Activated CD8-positive, alpha-beta T cell treated with anti-CD3 and anti-CD28 coated beads for 36 hours (primary cell): ENCODE data around the gene CSTF1. TPM values are rescaled to one million over a fixed set of nuclear protein-coding genes. Genes with fewer than 3 reads are reported as not detected.

Experiments
- ATAC-seq: fragments of 200-7000 bp; cut with Tn5 transposase; one replicate; pipeline ENCODE4 v1.10.0; 2021; ENCODE audit warnings: mild to moderate bottlenecking, moderate library complexity
- CTCF ChIA-PET: fragments of 350-600 bp; sonication (Branson Sonifier 250); formaldehyde crosslinking; loops from one replicate; lab custom pipeline; 2021; ENCODE audit warnings: antibody characterized with exemption; lab: Charles Lee
- POLR2A ChIA-PET: fragments of 350-600 bp; sonication (Branson Sonifier 250); formaldehyde crosslinking; loops from one replicate; lab custom pipeline; 2021; ENCODE audit warnings: antibody characterized with exemption; lab: Charles Lee
- DNase-seq: peaks from one replicate; pipeline ENCODE4 v3.0.0-alpha.2; 2020
- H3K27ac Mint-ChIP-seq: one replicate; pipeline ENCODE4 v1.8.0; 2021; ENCODE audit warnings: mild to moderate bottlenecking, mixed read lengths
- H3K27me3 Mint-ChIP-seq: one replicate; pipeline ENCODE4 v1.8.0; 2021; ENCODE audit warnings: mixed read lengths
- H3K36me3 Mint-ChIP-seq: one replicate; pipeline ENCODE4 v1.8.0; 2021; ENCODE audit warnings: low read depth, mixed read lengths
- H3K4me1 Mint-ChIP-seq: one replicate; pipeline ENCODE4 v1.8.0; 2021; ENCODE audit warnings: low read depth, mixed read lengths
- H3K4me3 Mint-ChIP-seq: one replicate; pipeline ENCODE4 v1.8.0; 2021; ENCODE audit warnings: mild to moderate bottlenecking, moderate library complexity, mixed read lengths
- H3K9me3 Mint-ChIP-seq: one replicate; pipeline ENCODE4 v1.8.0; 2021; ENCODE audit warnings: mixed read lengths
- CTCF ChIP-seq: fragments of 200-600 bp; IDR thresholded peaks from one replicate; pipeline ENCODE4 v1.8.0; 2022; ENCODE audit warnings: antibody characterized with exemption, mild to moderate bottlenecking
- intact Hi-C: fragments of 100-400 bp; cut with micrococcal nuclease; formaldehyde crosslinking; loops from one replicate; pipeline ENCODE4 v1.10.0; 2022
- total RNA-seq, 2 experiments: library from RNA; stranded (reverse); gene quantifications; one replicate each; pipeline ENCODE4 v1.2.3, GENCODE V29; 2021

CSTF1 gene
- total RNA-seq, 2 experiments from 2014 or later = 63.4 to 66.2 TPM

DNA sequence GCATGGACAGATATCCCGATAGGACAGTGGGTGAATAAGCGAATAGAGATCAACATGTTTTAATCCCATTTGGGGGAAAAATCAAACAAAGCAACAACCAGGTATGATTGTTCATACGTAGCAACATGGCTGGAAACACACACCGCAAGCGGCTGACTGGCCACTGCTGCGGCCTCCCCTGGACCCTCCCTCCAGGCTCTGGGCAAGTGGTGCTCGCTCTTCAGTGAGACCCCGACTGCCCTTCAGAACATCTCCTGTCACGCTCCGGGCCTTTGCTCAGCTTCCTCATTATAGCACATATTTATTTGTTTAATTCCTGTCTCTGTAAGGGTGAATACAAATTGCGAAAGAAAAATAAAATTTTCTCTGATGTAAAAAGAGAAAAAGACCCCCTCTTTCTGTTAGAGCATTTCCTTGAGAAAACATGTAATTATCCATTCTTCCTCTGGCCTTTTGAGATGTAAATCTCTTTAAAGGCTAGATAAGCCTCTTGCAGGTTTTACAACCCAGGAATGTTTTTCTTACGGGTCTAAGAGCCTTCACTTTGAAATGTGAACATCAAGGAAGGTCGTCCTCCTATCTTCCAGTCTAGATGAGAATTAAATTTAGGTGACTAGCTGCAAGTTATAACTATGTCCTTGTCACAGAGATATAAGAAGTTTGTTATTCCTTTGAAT is 44.7 kb upstream of the CSTF1 start:
- no peak overlapping the region for H3K27ac Mint-ChIP-seq
- ChIA-PET CTCF (interaction anchor here (0.8 kb wide), 1 partner anchor 99 kb away, joined by 3 read pairs; the partner anchor contains the start of gene MC3R), POLR2A (no interaction called here)
- no peak for DNase-seq
- intact Hi-C loops = no loop called here
- no peaks in the 10 kb centered on the region for H3K36me3 Mint-ChIP-seq
- peaks cover 36% of the 10 kb centered on the region for H3K27me3 Mint-ChIP-seq
- no peak overlapping the region for H3K4me3 Mint-ChIP-seq
- no peak for ATAC-seq
- H3K4me1 Mint-ChIP-seq = peaks cover 9% of the 10 kb centered on the region
- no peaks in the 10 kb centered on the region for H3K9me3 Mint-ChIP-seq
- no peak for TF ChIP-seq CTCF

- no peak for TF ChIP-seq CTCF
- peaks cover 31% of the 10 kb centered on the region for H3K27me3 Mint-ChIP-seq
- POLR2A ChIA-PET = no interaction called here
- H3K36me3 Mint-ChIP-seq = no peaks in the 10 kb centered on the region
- H3K9me3 Mint-ChIP-seq = no peaks in the 10 kb centered on the region
- no peak overlapping the region for H3K4me3 Mint-ChIP-seq
- H3K27ac Mint-ChIP-seq = no peak overlapping the region
- ATAC-seq (no peak), DNase-seq (no peak)
- intact Hi-C loops = no loop called here
- peaks cover 9% of the 10 kb centered on the region for H3K4me1 Mint-ChIP-seq
- CTCF ChIA-PET = interaction anchor here (0.8 to 1.0 kb wide), 2 partner anchors 10 to 100 kb away, joined by 3 read pairs; partner anchors contain the start of genes FAM210B and MC3R
Observed at GRCh38 chr20:56348305-56348693, 44.1 kb upstream of the CSTF1 start.

GRCh38 chr20:56348746-56349145 is 43.7 kb upstream of the CSTF1 start:
- Mint-ChIP-seq H3K27ac (no peak overlapping the region), H3K27me3 (peaks cover 27% of the 10 kb centered on the region), H3K36me3 (no peaks in the 10 kb centered on the region), H3K9me3 (no peaks in the 10 kb centered on the region), H3K4me1 (peaks cover 9% of the 10 kb centered on the region), H3K4me3 (no peak overlapping the region)
- intact Hi-C loops = no loop called here
- CTCF ChIA-PET = interaction anchor here (1.0 kb wide), 2 partner anchors 10 to 149 kb away, joined by 3 read pairs; partner anchors contain the start of gene FAM210B
- TF ChIP-seq CTCF = no peak
- POLR2A ChIA-PET = no interaction called here
- DNase-seq = no peak
- ATAC-seq = no peak

DNA sequence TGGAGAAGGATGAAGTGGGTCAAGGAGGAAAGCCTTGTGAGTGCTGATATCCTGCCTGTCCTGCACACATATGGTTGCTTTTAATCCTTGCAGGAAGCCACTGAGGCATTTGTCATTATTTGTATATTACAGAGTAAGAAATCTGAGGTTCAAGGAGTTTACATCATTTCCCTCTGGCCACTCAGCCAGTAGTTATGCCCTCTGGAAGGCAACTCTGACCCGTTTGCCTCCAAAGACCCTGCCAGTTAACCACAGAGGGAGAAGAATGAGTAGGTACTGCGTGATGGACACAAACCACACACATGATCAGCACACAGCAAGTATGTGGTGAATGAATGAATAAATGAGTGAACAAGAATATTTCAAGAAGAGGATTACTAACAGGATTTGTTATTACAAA is 41.6 kb upstream of the CSTF1 start:
- CTCF ChIA-PET = no interaction called here
- Mint-ChIP-seq H3K27me3 (peaks cover 15% of the 10 kb centered on the region), H3K36me3 (no peaks in the 10 kb centered on the region), H3K4me1 (peaks cover 5% of the 10 kb centered on the region), H3K27ac (no peak overlapping the region), H3K4me3 (no peak overlapping the region), H3K9me3 (no peaks in the 10 kb centered on the region)
- intact Hi-C loops = no loop called here
- no peak for DNase-seq
- no peak for ATAC-seq
- TF ChIP-seq CTCF = no peak
- POLR2A ChIA-PET = no interaction called here

DNA sequence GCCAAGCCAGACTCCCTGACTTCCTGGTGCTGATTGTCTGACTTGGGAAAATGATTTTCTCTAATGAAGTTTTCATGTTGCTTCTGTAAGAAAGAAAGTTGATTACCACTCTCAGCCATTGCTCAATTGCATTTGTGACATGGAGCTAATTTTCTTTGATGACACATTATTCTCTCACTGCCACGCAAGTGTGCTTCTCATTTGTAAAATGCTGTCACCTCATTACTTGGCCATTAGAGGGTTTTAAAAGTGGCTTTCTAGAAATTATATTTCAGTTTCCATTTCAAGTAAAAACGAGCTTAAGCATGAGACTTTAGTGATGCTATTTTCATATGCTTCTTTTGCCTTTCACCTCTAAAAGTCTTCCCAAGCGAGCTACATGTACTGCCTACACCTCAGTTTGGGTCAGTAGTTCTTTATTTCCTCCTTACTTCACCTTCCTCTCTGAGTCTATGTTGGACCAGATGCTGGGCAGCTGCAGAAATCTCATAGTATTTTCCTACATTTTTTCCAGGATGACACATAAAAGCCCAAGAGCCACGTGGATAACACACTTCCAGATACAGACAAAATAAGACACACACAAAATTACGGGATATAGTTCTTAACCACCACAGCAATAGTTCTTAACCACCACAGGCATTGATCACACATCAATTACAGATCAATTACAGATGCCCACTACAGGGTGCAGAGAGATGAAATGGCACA is 39.9 kb upstream of the CSTF1 start:
- Mint-ChIP-seq H3K27me3 (peaks cover 9% of the 10 kb centered on the region), H3K4me1 (peaks cover 5% of the 10 kb centered on the region), H3K36me3 (no peaks in the 10 kb centered on the region), H3K27ac (no peak overlapping the region), H3K4me3 (no peak overlapping the region), H3K9me3 (no peaks in the 10 kb centered on the region)
- intact Hi-C loops = no loop called here
- no peak for ATAC-seq
- ChIA-PET CTCF (no interaction called here), POLR2A (no interaction called here)
- no peak for TF ChIP-seq CTCF
- no peak for DNase-seq
